Hematopoietic multipotent progenitor cell treated with erythropoietin and hydrocortisone succinate and interleukin-3 and kit ligand, for 17 days (in vitro differentiated cells): Measurements from ENCODE around the gene WSCD1.

Experiments used
- DNase-seq: peaks from one replicate; pipeline ENCODE4 v3.0.0-alpha.2; 2015; ENCODE audit warnings: low spot score

WSCD1 gene

DNA sequence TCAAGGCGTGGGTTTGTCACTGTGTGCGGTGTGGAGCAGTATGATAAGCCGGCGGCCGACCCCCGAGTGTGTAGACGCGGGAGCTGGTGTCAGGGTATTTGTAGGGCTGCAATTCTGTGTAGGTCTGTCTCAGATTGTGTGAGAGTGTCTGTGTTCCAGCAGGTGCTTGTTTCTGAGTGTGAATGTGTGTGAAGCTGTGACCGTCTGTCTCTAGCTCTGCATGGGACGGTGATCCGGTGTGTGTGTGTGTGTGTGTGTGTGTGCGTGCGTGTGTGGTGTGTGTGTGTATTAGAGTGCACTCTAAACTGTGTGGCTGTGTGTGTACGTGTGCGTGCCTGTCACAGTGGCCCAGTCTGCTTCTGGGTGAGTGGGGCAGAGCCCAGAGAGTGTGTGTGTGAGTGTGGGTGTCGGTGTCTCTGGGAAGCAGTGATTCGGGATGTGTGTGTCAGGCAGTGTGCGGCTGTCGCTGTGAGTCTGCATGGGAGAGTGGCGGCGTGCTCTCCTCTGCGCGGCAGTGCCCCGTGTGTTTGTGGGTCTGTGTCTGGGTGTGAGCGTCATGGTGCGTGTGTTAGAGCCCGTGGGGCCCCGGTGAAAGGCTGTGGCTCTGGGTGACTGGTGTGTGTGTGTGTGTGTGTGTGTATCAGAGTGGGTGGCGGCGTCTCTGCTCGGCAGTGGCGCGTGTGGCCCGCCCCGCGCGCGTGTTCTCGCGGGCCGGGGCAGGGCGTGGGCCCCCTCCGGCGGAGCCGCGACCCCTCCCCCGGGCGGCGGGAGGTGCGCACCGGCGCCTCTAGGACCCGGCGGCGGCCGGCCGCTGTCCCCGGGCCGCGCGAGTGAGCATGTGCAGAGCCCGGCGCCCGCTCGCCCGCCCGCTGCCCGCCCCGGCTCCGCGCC, at the start of gene WSCD1:
TSS of gene WSCD1 (plus strand) at position 841 of the 891 bp plus-strand sequence. CDS start 10,280 bp downstream, outside the sequence.
- no peak for DNase-seq

DNA sequence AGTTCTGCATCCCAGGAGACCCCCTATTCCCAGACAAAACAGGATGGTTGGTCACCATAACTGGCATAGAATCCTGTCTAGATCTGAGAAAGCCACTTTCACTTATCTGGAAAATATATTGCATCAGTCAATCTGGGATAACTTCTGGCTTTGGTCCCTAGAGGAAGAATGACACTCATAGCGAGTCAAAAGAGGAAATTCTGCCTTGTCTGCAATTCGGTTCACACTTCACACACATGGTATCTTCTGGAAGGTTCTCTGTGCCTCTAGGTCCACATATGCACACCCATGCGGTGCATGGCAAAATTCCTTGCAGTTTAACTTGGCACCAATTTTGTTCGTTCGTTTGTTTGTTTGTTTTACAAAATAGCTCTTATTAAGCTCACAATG, 49.2 kb upstream of the WSCD1 start:
- DNase-seq, result no peak

DNA sequence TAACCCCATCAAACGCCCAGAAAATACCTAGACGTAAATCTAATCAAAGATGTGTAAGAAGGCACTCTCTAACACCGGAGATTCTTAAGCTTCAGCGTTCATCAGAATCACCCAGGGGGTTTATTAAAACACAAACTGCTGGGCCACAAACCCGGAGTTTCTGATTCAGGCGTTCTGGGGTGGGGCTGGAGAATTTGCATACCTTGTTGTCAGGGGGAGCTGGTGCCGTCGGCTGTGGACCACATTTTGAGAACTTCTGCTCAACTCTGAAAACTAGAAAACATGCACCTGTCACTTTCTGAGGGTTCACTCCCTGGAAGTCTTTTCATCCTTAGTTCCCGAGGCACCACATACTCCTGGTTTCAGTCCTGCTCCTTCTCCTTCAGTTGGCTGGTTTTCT, 48.6 kb upstream of the WSCD1 start:
- no peak for DNase-seq

DNA sequence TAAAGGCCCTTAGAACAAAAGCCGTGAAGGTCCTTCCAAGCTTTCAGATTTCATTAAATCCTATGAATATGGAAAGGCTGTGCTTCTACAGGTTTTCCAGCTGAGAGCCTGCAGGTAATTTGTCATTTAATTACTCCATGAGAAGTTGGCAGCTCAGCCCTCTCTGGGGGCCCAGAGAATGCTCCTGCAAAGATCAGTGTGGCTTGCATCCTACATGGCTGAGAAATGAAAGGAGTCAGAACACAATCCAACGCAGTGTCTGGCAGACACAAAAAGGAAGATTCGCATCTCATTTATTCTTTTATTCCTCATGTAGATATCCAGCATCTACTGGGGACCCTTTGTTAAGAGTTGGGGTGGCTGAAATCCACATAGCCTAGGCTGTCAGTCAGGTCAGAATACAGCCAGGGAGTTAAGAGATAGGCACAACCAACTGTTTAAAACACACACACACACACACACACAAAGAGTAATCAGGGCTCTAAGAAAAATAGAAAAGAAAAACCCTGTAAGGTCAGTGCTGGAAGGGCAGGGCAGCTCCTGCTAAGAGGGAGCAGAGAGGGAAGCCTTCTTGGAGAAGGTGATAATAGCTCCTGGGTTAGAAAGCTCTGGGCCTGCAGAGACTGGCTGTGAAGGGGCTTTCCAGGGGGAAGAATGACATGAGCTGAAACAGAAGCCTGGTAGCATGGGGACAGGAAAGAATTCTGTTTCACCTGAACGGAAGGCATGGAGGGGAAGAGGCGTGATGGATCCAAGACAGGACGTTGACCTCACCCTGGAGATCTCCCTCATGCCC, 46.9 kb upstream of the WSCD1 start:
- DNase-seq, result no peak

DNA sequence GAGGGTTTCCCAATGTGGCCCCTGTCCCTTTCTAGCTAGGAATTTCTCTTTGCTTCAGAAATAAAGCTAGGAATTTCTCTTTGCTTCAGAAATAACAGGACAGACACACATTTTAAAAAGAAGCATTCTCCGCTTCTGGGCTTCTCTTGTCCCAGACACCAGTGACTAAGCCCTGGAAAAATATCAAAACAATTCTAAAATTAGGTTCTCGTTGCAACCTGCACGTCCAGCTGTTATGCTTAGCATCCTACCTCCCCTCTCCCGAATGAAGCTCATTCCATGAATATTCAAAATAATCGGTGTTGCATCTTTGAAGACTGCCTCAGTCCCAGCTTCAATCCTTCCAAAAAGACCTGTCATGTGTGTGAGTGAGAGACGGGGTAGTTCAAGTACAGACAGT, 45.6 kb upstream of the WSCD1 start:
- no peak for DNase-seq

DNA sequence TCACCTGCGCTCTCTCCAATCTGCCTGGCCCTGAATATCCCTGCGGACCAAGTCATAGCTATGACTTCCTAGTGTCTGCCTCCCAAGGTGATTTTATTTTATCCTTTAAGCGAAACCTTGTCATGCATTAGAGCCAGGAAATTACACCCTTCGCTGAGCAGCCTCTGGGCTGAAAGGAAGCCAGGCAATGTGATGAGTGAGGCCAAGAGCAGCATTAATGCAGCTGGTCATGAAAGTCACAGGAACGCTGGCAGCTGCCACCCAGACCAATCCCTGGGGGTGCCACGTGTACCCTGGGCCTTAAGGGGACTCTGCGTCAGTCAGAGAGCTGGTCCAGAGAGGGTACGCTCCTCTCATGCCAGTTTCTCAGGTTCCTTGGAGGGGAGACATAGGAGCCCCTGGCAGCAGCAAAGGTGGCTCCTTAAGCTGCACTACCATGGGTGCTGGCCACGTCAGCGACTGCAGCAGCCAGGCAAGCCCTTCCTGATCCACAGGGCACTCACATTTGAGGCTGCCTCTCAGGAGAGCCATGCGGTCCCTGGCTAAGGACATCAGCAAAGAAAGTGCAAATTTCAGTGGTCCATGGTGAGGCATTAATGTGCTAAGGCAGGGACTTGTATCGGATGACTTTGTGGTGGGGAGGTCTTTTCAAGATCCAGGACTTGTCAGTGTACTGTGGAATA, 42.7 kb upstream of the WSCD1 start:
- DNase-seq, result no peak

DNA sequence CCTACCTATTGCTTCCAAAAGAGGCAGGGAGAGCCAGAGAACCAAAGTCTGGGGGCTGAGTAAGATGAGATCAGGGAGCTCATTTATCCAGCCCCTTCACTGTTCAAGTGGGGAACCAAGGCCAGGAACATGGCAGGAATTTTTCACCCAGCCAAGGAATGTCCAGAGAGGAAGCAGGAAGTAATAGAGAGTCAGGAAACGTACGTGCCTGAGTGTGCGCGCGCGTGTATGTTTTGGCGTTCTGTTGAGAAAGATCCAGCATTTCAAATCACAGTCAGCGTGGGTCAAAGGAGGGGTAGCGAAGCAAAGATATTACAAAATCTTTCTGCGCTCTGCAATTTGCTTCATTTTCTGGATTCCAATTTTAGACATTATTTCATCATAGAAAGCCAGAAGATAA, 41.9 kb upstream of the WSCD1 start:
- DNase-seq, result no peak

DNA sequence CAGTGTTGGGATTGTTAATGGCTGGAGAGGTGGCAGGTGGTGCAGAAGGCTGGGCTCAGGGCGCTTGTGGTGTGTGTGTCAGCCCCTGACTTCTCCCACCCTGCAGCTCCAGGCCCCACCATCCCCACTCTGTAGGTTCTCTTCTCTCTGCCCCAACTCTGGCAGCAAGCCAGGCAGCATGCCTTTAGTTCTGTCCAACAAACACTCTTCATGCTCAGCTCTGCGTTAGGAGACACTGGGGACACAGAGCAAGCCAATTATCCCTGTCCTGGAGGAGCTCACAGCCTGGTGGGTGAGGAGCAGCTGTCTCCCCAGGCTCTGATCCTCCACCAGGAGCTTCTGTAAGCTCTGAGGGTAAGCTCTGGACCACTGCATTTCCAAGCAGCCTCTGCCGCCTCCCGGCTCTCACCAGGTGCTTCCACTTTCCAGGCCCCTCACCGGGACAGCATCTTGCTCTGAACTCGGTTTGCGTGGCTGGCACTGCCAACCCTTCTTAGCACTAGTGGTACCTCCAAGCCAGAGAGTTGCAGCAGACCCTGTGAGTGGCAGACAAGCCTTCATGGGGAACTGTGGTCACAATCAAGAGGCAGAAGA, 34.3 kb upstream of the WSCD1 start:
- no peak for DNase-seq

DNA sequence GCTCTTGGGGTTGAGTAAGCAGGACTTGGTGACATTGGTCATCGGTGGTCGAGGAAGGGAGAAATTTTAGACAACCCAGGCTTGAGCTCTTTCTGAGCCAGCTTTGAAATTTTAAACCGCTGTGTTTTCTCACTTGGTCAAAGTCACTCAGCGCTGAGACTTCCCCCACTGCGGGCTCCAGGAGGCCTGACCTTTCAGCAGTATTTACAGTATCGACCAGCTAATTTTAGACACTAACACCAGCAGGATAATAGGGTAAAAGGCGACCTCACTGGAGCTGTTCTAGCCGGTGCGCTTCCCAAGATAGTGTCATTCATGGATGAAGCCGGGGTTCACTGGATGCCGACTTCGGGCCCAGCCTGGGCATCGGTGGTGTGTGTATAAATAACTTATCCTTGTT, 29.7 kb upstream of the WSCD1 start:
- no peak for DNase-seq

DNA sequence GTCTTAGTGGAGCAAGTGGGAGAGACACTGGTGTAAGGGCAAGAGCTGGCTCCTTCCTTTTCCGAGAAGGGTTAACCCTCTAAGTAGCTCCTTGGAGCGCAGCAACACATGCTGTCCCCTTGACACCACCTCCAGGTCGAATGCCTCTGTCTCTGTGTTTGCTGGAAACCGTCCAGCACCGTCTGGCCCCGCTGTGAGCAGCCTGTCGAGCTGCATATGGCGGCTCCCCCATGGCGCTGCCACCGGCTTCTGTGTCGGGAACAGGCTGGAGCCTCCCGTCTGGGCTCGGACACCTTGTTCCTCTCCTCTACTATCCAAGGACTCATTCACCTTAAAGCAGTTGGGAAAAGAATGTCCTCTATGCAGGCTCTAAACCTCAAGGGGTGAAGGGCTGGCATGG, 28.9 kb upstream of the WSCD1 start:
- DNase-seq, result no peak

DNA sequence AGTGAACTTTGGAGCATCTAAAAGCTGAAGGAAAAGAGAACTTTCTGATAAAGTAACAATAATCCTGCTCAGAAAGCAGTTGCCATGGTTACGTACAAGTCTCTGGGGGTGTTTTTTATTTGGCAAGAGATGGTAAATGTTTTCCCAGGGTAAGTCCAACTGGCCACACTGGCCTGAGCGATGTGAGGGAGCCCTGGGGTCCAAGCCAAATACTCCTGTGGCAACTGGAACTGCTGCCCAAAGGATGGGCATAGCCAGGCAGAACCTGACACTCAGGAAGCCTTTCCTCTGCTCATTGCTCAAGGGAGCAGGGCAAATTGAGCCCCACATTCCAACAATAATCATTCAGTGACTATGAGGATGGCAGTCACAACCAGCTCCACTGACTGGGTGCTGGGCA, 26.8 kb upstream of the WSCD1 start:
- no peak for DNase-seq

DNA sequence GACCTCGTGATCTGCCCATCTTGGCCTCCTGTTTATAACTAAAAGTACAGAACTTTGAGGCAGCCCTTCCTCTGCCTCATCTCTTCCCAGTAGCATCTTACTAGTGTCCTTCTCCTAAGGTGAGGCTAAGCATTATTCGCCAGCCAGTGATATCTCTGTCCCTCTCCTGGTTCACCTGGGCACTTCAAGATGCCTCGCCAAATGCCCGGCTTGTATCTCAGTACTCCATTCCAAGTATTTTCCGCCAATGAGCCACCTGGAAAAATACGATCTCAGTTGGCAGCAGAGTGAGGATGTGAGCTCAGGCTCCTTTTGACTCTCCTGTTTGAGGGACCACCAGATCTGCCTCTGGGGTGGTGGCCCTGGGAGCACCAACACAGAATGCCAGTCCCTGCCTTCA, 25.9 kb upstream of the WSCD1 start:
- DNase-seq, result no peak

DNA sequence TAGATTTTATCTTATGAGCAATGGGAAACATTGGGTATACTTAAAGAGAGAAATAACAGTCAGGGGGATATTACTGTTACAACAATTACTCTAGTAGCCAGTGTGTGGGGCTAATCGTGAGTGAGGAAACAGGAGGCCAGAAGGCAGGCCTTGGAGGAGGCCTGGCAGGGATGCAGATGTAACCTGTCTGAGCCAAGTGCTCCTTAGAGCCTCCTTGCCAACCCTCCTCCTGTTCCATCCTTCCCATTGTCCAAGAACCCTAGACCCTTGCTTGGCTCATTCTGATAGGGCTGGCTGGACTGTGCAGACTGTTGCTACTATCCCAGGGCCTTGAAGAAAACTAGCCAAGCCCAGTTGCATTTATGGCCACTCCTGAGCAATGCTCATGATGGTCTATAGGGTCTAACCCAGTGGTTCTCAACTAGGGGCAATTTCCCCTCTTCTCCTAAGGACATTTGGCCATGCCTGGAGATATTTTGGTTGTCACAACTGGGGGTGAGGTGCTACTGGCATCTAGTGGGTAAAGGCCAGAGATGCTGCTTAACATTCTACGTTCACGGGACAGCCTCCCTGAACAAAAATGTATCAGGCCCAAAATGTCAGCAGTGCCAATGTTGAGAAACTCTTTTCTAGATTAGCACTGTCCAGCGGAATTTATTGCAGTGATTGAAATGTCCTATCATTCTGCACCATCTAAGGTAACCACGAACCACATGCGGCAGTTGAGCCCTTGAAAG, 24.4 kb upstream of the WSCD1 start:
- no peak for DNase-seq

DNA sequence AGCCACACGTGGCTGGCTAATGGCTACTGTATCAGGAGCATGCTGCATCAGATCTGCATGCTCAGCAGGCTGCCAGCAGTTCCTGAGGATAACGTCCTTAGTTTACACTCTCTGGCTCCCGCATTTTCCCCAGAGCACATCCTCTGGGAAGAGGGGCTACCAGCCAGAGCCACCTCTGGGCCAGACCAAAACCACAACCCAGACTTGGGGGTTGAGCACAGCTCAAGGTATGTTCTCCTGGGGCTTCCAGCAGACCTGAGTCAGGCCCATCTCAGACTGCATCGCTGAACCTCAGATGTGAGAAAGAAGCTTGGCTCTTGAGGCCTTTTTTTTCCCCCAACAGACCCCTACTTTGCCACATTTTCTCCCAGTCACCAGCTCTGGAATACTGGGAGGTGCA, 23.7 kb upstream of the WSCD1 start:
- no peak for DNase-seq

DNA sequence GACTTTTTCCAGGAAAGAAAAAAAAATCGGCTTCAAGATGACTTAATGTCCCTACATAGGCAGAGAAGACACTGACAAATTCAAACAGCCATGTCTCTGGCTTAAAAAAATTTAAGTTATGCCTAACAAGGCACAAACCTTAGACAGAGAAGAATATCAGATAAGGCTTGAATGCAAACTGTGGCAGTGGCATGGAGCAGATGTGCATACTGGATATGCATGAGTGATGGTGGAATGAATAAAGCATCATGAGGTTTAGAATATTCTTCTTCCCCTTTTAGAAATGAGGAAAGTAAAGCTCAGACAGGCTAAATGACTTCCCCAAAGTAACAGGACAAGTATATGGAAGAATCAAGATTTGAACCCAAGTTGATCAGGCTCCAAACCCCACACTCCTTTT, 23.2 kb upstream of the WSCD1 start:
- no peak for DNase-seq

DNA sequence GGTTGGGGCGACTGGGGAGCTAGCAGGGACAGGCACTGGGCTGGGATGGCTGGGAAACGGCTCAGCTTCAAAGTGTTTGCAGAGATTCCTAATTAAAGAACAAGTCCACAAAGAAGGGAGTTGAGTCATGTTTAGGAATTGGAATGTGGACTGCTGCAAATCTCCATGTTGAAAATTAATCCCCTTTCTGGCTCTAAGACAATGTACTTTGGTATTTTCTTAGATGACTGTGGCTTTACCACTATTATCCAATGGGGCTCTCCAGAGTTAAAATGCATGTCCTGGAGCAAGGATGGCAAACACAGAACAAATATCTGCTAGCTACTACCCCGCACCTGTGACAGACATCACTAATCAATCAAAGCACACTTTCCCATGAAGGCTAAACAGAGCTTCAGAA, 22.2 kb upstream of the WSCD1 start:
- DNase-seq, result no peak

DNA sequence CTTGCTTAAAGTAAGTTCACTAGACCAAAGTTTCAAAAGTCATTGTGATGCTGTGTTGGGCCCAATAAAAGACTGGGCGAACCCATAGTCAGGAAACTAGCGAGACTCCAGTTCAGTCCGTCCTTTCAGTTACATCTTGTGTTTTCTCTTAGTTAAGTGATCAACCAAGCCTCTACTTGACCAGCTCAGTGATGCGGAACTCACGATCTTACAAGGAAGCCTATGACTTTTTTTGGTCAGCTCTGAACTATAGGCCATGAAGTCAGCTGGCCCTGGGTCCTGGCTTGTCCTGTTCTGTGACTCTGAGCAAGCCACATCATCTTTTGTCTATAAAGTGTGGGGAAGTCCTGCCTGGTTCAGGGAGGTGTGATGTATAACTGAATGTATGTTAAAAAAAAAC, 21.7 kb upstream of the WSCD1 start:
- DNase-seq, result no peak

DNA sequence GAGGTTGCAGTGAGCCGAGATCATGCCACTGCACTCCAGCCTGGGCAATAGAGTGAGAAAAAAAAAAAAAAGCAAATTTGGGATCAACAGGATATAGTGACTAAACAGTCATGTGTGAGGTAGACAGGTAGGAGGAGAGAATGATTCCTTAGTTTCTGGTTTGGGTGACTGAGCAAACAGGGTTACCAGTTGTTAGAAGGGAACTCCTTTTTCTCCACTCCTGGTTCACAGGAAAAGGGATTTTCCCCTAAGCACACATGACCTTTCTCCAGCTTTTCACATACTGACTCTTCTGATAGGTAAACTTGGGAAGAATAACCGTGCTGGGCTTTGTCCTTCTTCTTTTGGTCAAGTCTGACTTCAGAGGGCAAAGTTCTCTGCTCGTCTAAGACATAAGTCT, 17.3 kb upstream of the WSCD1 start:
- DNase-seq, result no peak

DNA sequence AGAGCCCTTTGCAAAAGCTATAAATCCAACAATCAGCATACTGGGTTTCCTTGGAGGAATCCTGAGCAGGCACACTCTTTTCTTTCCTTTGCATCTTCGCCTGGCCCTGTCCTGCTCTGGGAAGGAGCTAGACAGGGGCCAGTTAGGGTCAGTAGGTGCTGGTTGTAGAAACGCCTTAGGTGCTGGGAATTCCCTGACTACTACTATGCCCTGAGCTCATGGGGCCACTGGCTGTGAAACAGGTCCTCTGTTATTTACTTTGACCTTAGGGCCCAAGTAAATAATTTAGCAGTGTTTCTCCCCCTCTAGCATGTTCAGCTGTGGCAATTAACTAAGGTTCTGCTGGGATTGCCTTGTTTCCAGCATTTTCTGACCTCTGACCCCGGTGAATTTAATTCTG, 15.8 kb upstream of the WSCD1 start:
- DNase-seq, result no peak

DNA sequence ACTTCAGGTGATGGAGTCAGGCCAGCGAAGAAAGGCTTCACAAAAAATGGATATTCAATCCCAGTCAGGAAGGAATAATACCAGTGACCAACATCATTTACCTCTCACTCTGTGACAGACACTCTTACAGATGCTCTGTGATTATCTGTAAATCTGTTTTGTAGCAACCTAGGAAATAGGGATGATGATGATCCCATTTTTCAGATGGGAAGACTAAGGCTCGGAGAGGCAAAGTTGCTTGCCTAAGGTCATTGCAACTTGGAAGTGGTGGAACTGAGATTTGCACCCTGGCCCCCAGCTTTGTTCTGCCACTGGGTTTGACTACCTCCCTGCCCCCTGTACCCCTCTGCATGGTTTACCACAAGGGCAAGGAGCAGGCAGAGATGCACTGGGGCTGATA, 14.1 kb upstream of the WSCD1 start:
- no peak for DNase-seq

DNA sequence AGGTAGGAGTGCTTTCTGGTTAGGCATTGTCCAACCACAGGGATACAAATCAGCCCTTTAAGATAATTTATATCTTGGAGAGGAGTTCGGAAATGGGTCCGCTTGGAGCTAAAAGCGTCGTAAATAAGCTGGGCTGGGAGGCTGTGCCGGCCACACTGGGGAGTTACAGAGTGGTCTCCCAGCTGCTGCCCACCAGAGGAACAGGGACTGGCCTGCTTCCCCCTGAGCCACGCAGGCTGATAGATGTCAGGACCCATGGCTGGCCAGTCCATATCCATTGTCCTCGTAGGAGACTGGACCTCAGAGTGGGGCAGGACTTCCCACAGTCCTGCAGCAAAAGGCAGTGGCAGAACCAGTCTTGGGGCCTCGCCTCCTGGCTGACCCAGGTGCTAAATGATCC, 12.6 kb upstream of the WSCD1 start:
- DNase-seq, result no peak

DNA sequence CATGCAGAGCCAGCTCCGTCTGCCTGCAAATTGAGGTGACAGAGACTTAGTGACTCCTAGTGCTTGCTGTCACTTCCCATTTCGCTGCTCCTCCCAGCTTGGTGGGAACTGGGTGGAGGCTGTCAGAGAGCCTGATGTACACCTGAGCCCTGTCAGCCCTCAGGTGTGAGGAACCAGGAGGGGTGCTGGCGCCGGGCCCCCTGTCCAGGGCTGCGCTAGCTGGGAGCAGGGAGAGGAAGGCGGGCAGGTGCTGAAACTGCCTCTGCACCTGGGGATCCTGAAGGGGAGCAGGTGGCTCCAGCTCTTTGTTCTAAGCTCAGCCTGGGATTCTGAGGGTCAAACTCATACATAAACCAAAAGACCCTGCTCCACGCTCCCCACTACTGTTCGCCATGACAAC, 10.8 kb upstream of the WSCD1 start:
- DNase-seq, result no peak
